DOHH2 (cell line): ENCODE data around the gene HOXC11.

Experiments
- H3F3A ChIP-seq: fragments of 200-600 bp; sonication (generic), shearing (Covaris generic); 2 replicates; pipeline ENCODE4 v1.6.0; 2016; ENCODE audit warnings: antibody characterized with exemption, mild to moderate bottlenecking; ENCODE audit not compliant: control insufficient read depth, insufficient read depth
- H3K27ac ChIP-seq: fragments of 200-600 bp; sonication (generic); 2 replicates; pipeline ENCODE4 v1.5.1; 2014; ENCODE audit warnings: low read depth, mild to moderate bottlenecking, low read length, moderate library complexity
- H3K27me3 ChIP-seq: fragments of 200-600 bp; sonication (generic); 2 replicates; pipeline ENCODE4 v1.6.1; 2014; ENCODE audit warnings: mild to moderate bottlenecking, low read length, mixed read lengths; ENCODE audit not compliant: control insufficient read depth
- H3K36me3 ChIP-seq: fragments of 200-600 bp; sonication (generic); 2 replicates; pipeline ENCODE4 v1.6.1; 2014; ENCODE audit warnings: mild to moderate bottlenecking, low read length, moderate library complexity, mixed read lengths; ENCODE audit not compliant: control insufficient read depth
- H3K4me1 ChIP-seq: fragments of 200-600 bp; sonication (generic); 2 replicates; pipeline ENCODE4 v1.6.1; 2014; ENCODE audit warnings: mild to moderate bottlenecking, low read length, mixed read lengths; ENCODE audit not compliant: control insufficient read depth
- H3K4me2 ChIP-seq: fragments of 200-600 bp; sonication (generic); 2 replicates; pipeline ENCODE4 v1.6.0; 2014; ENCODE audit warnings: mild to moderate bottlenecking, low read length, moderate library complexity
- H3K4me3 ChIP-seq: fragments of 200-600 bp; sonication (generic); 2 replicates; pipeline ENCODE4 v1.5.1; 2014; ENCODE audit warnings: mild to moderate bottlenecking, low read length, mixed read lengths
- H3K79me2 ChIP-seq: fragments of 200-600 bp; sonication (generic); 2 replicates; pipeline ENCODE4 v1.6.1; 2014; ENCODE audit warnings: mild to moderate bottlenecking, low read length, mixed read lengths; ENCODE audit not compliant: control insufficient read depth
- H3K9me2 ChIP-seq: fragments of 200-600 bp; sonication (generic); replicated peaks from 2 replicates; pipeline ENCODE4 v1.6.1; 2014; ENCODE audit warnings: mild to moderate bottlenecking, low read length, mixed read lengths; ENCODE audit not compliant: control insufficient read depth
- H3K9me3 ChIP-seq: fragments of 200-600 bp; sonication (generic); 2 replicates; pipeline ENCODE4 v1.6.1; 2014; ENCODE audit warnings: antibody characterized with exemption, low read length, mixed read lengths; ENCODE audit not compliant: control insufficient read depth, insufficient read depth
- H4K20me1 ChIP-seq: fragments of 200-600 bp; sonication (generic); 2 replicates; pipeline ENCODE4 v1.6.0; 2014; ENCODE audit warnings: low read depth, mild to moderate bottlenecking, antibody characterized with exemption, low read length, moderate library complexity; ENCODE audit not compliant: control insufficient read depth, insufficient read depth
- EZH2phosphoT487 ChIP-seq: fragments of 200-600 bp; sonication (generic); IDR thresholded peaks from 2 replicates; pipeline ENCODE4 v1.6.1; 2017; ENCODE audit warnings: borderline replicate concordance, mild to moderate bottlenecking, antibody characterized with exemption, low read length, moderate library complexity, mixed read lengths
- TF ChIP-seq, protein P1 (sequence below): fragments of 200-600 bp; sonication (generic); IDR thresholded peaks from one replicate; pipeline ENCODE4 v1.5.1; 2014; ENCODE audit warnings: antibody characterized with exemption, mild to moderate bottlenecking, low read depth, low read length; ENCODE audit not compliant: poor library complexity, severe bottlenecking

The HOXC11 gene

DNA sequence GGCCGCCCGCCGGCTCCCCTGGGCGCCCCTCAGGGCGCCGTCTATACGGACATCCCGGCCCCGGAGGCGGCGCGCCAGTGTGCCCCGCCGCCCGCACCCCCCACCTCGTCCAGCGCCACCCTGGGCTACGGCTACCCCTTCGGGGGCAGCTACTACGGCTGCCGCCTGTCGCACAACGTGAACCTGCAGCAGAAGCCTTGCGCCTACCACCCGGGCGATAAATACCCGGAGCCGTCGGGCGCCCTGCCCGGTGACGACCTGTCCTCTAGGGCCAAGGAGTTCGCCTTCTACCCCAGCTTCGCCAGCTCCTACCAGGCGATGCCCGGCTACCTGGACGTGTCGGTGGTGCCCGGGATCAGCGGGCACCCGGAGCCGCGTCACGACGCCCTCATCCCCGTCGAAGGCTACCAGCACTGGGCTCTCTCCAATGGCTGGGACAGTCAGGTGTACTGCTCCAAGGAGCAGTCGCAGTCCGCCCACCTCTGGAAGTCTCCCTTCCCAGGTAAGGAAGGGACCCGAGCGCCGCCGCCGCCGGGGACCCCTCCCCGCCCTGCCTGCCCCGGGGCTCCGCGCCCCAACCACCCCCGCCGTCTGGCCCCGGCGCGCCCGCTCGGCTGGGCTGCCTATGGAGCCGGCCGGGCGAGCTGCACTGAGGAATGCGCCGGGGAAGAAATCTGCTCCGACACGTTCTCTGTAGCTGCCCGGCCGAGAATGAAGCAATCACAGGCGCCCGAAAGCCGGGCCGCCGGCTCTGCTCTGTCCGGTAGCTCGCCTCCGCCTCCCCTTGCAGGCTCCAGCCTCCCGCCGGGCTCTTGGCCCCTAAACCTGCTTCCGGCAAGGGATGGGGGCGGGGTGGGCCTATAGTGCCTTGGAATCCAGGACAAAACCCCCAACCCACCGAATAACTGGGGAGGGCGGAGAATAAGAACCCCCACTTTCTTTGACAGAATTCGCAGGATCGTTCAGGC, 33.5 kb upstream of the HOXC11 start:
- H3K36me3 ChIP-seq = no peaks in the 10 kb centered on the region
- no peaks in the 10 kb centered on the region for H3K9me3 ChIP-seq
- no peaks in the 10 kb centered on the region for H3K9me2 ChIP-seq
- H3K27me3 ChIP-seq = peaks cover 71% of the 10 kb centered on the region
- peaks cover 6% of the 10 kb centered on the region for H3K4me1 ChIP-seq
- no peak overlapping the region for H3K4me3 ChIP-seq
- H3K79me2 ChIP-seq = no peaks in the 10 kb centered on the region
- no peak overlapping the region for H3K27ac ChIP-seq
- H4K20me1 ChIP-seq = no peaks in the 10 kb centered on the region
- no peak overlapping the region for H3K4me2 ChIP-seq
- no peaks in the 10 kb centered on the region for H3F3A ChIP-seq
- TF ChIP-seq EZH2phosphoT487 = no peak
- TF ChIP-seq, protein P1, sequence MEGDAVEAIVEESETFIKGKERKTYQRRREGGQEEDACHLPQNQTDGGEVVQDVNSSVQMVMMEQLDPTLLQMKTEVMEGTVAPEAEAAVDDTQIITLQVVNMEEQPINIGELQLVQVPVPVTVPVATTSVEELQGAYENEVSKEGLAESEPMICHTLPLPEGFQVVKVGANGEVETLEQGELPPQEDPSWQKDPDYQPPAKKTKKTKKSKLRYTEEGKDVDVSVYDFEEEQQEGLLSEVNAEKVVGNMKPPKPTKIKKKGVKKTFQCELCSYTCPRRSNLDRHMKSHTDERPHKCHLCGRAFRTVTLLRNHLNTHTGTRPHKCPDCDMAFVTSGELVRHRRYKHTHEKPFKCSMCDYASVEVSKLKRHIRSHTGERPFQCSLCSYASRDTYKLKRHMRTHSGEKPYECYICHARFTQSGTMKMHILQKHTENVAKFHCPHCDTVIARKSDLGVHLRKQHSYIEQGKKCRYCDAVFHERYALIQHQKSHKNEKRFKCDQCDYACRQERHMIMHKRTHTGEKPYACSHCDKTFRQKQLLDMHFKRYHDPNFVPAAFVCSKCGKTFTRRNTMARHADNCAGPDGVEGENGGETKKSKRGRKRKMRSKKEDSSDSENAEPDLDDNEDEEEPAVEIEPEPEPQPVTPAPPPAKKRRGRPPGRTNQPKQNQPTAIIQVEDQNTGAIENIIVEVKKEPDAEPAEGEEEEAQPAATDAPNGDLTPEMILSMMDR = no peak

DNA sequence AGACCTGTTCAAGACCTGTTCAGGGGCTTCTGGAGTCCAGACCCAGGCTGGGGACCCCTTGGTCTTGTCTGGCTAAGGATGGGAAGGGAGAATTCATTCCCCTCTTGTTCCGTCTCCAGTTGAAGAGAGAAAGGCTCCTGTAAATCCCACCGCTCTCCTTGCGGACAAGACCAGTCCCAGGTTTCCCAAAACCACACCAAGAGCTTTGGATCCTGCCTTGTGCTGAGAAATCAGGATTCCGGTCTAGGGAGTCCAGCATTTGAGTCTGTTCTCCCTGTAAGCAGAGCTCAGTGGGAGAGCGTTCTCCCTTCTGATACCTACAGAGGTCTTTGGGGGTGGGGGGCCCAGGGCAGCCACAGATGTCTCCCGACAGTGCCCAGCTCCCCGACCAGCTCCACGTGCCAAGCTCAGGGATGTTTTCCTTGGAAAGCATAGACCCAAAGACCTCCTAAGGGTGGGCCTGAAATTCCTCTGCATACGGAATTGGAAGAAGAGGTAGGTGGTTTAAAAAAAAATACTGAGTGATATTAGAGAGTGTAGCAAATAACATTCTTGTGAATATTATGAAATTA, 32.4 kb upstream of the HOXC11 start:
- no peaks in the 10 kb centered on the region for H3K9me2 ChIP-seq
- no peaks in the 10 kb centered on the region for H3F3A ChIP-seq
- H4K20me1 ChIP-seq = no peaks in the 10 kb centered on the region
- H3K27me3 ChIP-seq = peaks cover 67% of the 10 kb centered on the region
- H3K27ac ChIP-seq = no peak overlapping the region
- no peak overlapping the region for H3K4me2 ChIP-seq
- H3K9me3 ChIP-seq = no peaks in the 10 kb centered on the region
- H3K4me1 ChIP-seq = no peaks in the 10 kb centered on the region
- TF ChIP-seq EZH2phosphoT487 = no peak
- TF ChIP-seq, protein P1 = no peak
- no peaks in the 10 kb centered on the region for H3K79me2 ChIP-seq
- no peak overlapping the region for H3K4me3 ChIP-seq
- no peaks in the 10 kb centered on the region for H3K36me3 ChIP-seq

DNA sequence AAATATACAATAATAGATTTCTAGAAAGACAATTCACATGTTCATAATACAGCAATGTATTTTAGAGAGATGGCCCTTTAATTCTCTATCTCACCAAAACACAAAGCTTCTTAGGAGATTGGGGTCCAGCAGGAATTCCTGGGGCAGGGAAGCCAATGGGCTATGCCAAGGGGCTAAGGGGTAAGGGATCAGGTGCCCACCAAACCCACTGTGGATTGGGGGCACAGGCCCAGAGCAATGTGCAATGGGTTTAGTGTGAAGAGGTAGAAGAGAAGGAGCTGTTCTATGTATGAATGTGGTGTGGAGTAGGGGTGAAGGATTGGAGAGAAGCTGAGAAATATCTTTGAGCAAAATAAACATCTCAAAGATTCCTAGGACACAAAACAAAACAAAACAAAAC, 31.7 kb upstream of the HOXC11 start:
- H3F3A ChIP-seq = no peaks in the 10 kb centered on the region
- H3K9me3 ChIP-seq = no peaks in the 10 kb centered on the region
- TF ChIP-seq, protein P1 = no peak
- no peak for TF ChIP-seq EZH2phosphoT487
- H3K27me3 ChIP-seq = peaks cover 67% of the 10 kb centered on the region
- no peaks in the 10 kb centered on the region for H4K20me1 ChIP-seq
- H3K79me2 ChIP-seq = no peaks in the 10 kb centered on the region
- H3K9me2 ChIP-seq = no peaks in the 10 kb centered on the region
- no peak overlapping the region for H3K4me3 ChIP-seq
- H3K36me3 ChIP-seq = no peaks in the 10 kb centered on the region
- no peak overlapping the region for H3K27ac ChIP-seq
- no peak overlapping the region for H3K4me2 ChIP-seq
- H3K4me1 ChIP-seq = no peaks in the 10 kb centered on the region
